ENCODE results near the gene HS6ST1.

HS6ST1 gene

GRCh38 chr2:128330583-128330982 is 11.9 kb upstream of the HS6ST1 start:
- DNase-seq (ENCODE audit: low spot score in 2 of 2) = no peak
- no peaks in the 10 kb centered on the region for H3K36me3 Mint-ChIP-seq

DNA sequence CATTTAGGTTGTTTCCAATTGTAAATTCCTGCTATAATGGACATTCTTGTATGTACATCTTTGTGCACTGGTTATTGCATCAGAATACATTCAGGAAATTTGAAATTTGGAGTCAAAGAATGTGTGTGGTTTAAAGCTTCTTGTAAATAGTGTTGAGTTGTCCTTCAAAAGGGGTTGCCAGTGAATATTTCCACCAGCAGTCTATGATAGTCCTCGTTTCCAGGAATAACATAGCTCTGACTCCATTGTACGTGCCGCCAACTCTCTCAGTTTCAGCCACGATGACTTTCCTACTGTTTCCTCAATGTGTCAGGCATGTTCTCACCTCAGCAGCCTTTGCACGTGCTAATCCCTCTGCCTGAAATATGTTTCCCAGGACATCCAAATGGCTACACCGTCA is 10.9 kb upstream of the HS6ST1 start:
- Mint-ChIP-seq H3K4me3 (no peak overlapping the region), H3K9me3 (peaks cover 24% of the 10 kb centered on the region), H3K27ac (no peak overlapping the region), H3K36me3 (no peaks in the 10 kb centered on the region), H3K4me1 (peaks cover 9% of the 10 kb centered on the region)
- ATAC-seq (peak; percentile 53), DNase-seq (ENCODE audit: low spot score in 2 of 2) (no peak)

More at GRCh38 chr2:128330583-128330982, 11.9 kb upstream of the HS6ST1 start:
- no peak for ATAC-seq
- H3K4me1 Mint-ChIP-seq = peaks cover 9% of the 10 kb centered on the region
- peaks cover 24% of the 10 kb centered on the region for H3K9me3 Mint-ChIP-seq
- no peak overlapping the region for H3K4me3 Mint-ChIP-seq
- H3K27ac Mint-ChIP-seq = no peak overlapping the region

DNA sequence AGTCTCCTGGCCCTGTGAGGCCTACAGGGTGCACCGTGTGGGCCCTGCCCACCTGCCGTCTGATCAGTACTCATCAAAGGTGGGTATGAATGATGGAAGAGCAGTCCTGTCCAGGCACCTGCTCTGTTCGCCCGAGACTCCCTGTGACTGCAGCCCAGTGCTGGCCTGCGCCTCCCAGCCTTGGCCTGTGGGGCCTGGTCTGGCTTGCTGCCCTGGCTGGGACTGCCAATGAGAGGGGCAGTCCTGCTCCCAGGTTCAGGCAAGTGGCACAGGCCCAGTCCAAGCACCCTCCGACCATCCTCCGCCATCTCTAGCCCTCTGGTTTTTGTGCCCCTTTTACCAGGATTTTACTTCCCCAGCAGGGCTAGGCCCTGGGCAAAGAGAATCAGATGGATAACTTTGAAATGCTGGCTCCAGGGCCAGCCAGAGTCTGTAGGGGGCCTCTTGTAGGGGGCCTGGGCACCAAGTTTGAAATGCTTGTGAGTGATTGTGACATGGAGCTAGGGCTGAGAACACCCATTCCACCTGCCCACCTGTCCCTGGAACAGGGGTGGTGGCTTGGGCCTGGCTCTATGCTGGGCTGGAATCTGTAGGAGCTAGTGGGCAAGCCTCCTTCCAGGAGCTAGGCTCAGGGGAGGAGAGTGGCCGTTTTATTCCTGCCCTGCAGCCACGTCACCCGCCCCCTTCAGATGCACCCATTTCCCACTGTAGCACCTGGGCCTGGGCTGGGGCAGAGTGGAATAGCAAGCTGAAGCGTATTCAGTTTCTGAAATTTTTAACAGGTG is 8.7 kb upstream of the HS6ST1 start:
- ATAC-seq (no peak), DNase-seq (ENCODE audit: low spot score in 2 of 2) (no peak)
- Mint-ChIP-seq H3K27ac (no peak overlapping the region), H3K9me3 (peaks cover 12% of the 10 kb centered on the region), H3K4me1 (peaks cover 14% of the 10 kb centered on the region), H3K36me3 (no peaks in the 10 kb centered on the region), H3K4me3 (no peak overlapping the region)

DNA sequence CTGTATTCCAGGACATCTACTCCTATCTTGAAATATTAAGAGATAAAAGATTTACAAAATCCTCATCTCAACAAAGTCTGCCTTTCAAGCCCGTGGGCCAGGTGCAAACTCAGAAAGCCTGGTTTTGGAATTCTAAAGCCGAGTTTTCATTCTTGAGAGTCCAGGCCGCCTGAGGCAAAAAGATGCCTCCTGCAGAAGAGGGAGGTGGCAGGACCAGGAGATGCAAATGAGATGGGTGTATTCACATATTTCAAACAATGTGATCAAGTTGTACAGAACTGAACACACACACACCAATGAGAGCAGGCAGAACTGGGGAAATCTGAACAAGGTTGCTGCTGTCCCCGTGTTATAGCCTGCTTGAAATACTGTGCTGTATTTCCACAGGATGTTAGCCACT is 7.7 kb upstream of the HS6ST1 start:
- Mint-ChIP-seq H3K9me3 (peaks cover 2% of the 10 kb centered on the region), H3K4me3 (no peak overlapping the region), H3K36me3 (no peaks in the 10 kb centered on the region), H3K27ac (no peak overlapping the region), H3K4me1 (peaks cover 16% of the 10 kb centered on the region)
- DNase-seq (ENCODE audit: low spot score in 2 of 2) (peak in 1 of 2 donors; percentile 28), ATAC-seq (no peak)

DNA sequence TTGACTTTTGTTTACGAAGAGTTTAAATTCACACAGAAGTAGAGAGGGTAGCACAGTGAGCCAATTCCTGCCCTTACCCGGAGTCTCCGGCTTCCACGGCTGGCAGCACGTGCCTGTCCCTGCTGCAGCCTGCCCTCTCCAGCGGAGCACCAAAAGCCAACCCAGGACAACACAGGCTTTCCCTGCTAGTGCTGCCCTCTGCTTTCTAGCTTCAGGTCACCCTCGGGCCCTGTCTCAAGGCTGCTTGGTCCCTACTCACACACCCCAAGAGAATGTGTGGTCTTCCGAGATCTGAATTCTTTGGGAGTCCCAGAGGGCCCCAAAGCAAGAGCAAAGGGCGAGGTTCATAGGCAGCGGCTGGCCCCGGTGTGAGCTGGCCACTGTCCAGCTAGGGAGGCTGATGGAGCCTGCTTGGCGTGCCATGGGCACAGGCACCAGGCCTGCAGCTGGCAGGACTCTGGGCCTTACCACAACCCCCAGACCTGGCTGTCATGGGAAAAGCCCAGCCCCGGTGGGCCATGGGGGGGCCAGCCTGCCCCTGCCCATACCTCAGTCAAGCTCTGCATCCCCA is 7.0 kb upstream of the HS6ST1 start:
- H3K27ac Mint-ChIP-seq = no peak overlapping the region
- DNase-seq (ENCODE audit: low spot score in 2 of 2) = peak; percentile 0 to 41

GRCh38 chr2:128324897-128325410 is 6.3 kb upstream of the HS6ST1 start:
- Mint-ChIP-seq H3K4me1 (peaks cover 23% of the 10 kb centered on the region), H3K4me3 (no peak overlapping the region)
- peak; percentile 0 to 39 for DNase-seq (ENCODE audit: low spot score in 2 of 2)

More for the DNA sequence above, 7.0 kb upstream of the HS6ST1 start:
- H3K9me3 Mint-ChIP-seq = no peaks in the 10 kb centered on the region
- H3K4me1 Mint-ChIP-seq = peaks cover 22% of the 10 kb centered on the region
- H3K36me3 Mint-ChIP-seq = no peaks in the 10 kb centered on the region
- no peak overlapping the region for H3K4me3 Mint-ChIP-seq
- ATAC-seq = no peak

DNA sequence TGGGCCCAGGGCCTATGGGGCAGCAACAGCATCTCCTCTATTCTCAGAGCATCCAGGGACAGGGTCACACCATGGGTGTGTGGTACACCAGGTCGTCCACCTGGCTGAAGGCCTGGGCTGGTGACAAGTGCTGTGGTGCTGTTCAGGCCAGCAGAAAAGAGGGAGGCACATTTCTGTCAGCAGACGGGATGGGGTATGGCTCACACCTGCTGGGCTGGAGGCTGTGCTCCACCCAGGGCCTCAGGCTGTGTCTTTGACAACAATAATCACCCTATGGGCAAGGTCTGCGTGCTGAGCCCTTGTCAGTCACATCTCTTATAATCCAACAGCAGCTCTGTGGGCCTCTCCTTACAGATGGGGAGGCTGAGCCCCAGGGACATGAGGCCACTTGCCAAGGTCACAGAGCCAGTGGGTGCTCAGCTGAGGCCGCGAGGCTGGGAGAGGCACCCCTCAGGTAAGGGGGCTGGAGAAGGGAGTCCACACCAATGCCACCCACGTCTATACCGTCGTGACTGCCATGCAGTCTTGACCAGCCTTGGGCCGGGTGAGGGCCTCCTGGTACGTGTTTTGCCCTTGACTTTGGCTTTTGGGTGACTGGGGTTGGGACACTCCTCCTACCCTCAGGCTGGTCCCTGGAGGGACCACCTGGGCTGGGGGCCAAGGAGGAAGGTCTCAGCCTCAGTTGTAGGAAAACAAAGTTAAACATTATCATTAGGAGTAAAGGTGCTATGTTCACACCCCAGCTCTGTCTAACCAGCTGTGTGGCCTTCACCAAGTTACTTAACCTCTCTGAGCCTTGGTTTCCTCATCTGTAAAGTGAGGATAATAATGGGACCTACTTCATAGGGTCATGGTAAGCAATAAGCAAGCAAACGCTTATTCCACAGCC is 5.6 kb upstream of the HS6ST1 start:
- DNase-seq (ENCODE audit: low spot score in 2 of 2) (peak; percentile 1 to 46), ATAC-seq (no peak)
- no peaks in the 10 kb centered on the region for H3K36me3 Mint-ChIP-seq
- H3K27ac Mint-ChIP-seq = no peak overlapping the region
- peaks cover 17% of the 10 kb centered on the region for H3K4me1 Mint-ChIP-seq
- H3K4me3 Mint-ChIP-seq = peak overlapping the region; percentile 55
- no peaks in the 10 kb centered on the region for H3K9me3 Mint-ChIP-seq

More at GRCh38 chr2:128324897-128325410, 6.3 kb upstream of the HS6ST1 start:
- no peak for ATAC-seq
- Mint-ChIP-seq H3K36me3 (no peaks in the 10 kb centered on the region), H3K9me3 (no peaks in the 10 kb centered on the region), H3K27ac (no peak overlapping the region)

DNA sequence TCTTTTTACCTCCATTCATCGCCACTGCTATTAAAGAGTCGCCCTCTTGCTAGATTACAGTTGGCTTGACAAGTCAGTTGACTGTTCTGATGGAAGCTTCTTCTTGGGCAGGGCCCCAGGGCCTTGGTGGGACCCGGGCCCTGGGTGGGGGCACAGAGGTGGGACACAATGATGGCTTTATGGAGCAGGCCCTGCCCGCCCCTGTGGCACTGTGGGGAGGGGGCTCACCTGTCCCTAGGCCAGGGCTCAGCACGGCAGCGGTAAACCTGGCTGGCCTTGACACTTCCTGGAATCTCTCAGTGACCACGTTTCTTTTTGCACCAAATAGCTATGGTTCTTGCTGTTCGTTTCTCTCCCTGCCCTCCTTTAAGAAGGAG is 4.9 kb upstream of the HS6ST1 start:
- Mint-ChIP-seq H3K36me3 (no peaks in the 10 kb centered on the region), H3K4me1 (peaks cover 17% of the 10 kb centered on the region), H3K27ac (no peak overlapping the region), H3K4me3 (peak overlapping the region; percentile 55), H3K9me3 (no peaks in the 10 kb centered on the region)
- ATAC-seq (no peak), DNase-seq (ENCODE audit: low spot score in 2 of 2) (peak in 1 of 2 donors; percentile 43)

- no peak for ATAC-seq
- DNase-seq (ENCODE audit: low spot score in 2 of 2) = peak; percentile 3 to 46
- Mint-ChIP-seq H3K4me3 (peak overlapping the region; percentile 55), H3K4me1 (peaks cover 17% of the 10 kb centered on the region), H3K9me3 (no peaks in the 10 kb centered on the region), H3K27ac (no peak overlapping the region), H3K36me3 (no peaks in the 10 kb centered on the region)
Measured at GRCh38 chr2:128322715-128323554, 4.3 kb upstream of the HS6ST1 start.

- Mint-ChIP-seq H3K36me3 (no peaks in the 10 kb centered on the region), H3K27ac (no peak overlapping the region), H3K4me3 (peak overlapping the region; percentile 55), H3K4me1 (peaks cover 23% of the 10 kb centered on the region), H3K9me3 (no peaks in the 10 kb centered on the region)
- ATAC-seq (peak; percentile 68), DNase-seq (ENCODE audit: low spot score in 2 of 2) (peak; percentile 88 to 91)
Measured at GRCh38 chr2:128321784-128322714, 3.4 kb upstream of the HS6ST1 start.

- peaks cover 32% of the 10 kb centered on the region for H3K4me1 Mint-ChIP-seq
- peak in 1 of 2 donors; percentile 55 for DNase-seq (ENCODE audit: low spot score in 2 of 2)
- no peak for ATAC-seq
- no peaks in the 10 kb centered on the region for H3K36me3 Mint-ChIP-seq
- no peak overlapping the region for H3K27ac Mint-ChIP-seq
- no peaks in the 10 kb centered on the region for H3K9me3 Mint-ChIP-seq
- H3K4me3 Mint-ChIP-seq = peak overlapping the region; percentile 55
Measured at GRCh38 chr2:128320906-128321771, 2.5 kb upstream of the HS6ST1 start.

DNA sequence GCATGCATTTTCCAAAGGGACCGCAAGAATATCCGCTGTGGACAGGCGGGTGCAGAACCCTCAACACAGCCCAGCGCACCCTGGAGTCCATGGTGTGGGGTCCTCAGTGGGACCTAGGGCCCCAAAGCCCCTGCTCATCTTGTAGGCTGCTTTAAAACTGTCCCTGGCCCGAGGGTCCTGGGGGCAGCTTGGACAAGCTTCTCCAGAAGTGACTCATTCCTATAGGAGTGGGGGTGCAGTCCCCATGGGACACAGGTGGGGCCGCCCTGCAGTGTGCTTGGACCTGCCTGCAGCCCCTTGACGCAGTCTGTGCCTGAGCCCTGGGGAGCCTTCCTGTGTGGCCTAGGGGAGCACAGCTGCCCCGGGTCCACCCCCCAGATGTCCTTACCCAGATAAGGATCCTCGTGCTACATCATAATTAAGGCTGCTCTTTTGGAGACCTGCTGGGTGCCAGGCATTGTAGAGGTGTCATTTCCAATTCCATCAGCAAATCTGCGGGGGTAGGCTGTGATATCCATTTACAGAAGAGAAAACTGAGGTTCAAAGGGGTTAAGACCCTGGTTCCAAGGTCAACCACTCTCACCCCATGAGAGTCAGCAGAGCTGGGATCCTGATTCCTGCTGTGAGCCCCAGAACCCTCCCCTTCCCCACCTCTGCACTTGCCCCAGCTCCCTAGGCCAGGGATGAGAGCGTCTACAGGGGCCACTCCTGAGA is 1.7 kb upstream of the HS6ST1 start:
- no peaks in the 10 kb centered on the region for H3K9me3 Mint-ChIP-seq
- ATAC-seq (no peak), DNase-seq (ENCODE audit: low spot score in 2 of 2) (peak in 1 of 2 donors; percentile 50)
- no peaks in the 10 kb centered on the region for H3K36me3 Mint-ChIP-seq
- peaks cover 39% of the 10 kb centered on the region for H3K4me1 Mint-ChIP-seq
- H3K27ac Mint-ChIP-seq = no peak overlapping the region
- peak overlapping the region; percentile 55 for H3K4me3 Mint-ChIP-seq
